Stimulated activated CD8-positive, alpha-beta memory T cell treated with anti-CD3 and anti-CD28 coated beads, Interleukin-7, amount 100 ng/mL, for 1 hour (primary cell): ENCODE measurements around the gene OR52K2.
"Not testable (repeated sequence)": the region's sequence is repeated elsewhere in the genome, so short reads cannot be mapped to it uniquely, and the experiment has no call there.

Experiments used
- DNase-seq, 2 donors: peaks; one replicate each; pipeline ENCODE4 v3.0.0-alpha.2; 2020; ENCODE audit warnings: low read depth in 2 of 2

Gene OR52K2

DNA sequence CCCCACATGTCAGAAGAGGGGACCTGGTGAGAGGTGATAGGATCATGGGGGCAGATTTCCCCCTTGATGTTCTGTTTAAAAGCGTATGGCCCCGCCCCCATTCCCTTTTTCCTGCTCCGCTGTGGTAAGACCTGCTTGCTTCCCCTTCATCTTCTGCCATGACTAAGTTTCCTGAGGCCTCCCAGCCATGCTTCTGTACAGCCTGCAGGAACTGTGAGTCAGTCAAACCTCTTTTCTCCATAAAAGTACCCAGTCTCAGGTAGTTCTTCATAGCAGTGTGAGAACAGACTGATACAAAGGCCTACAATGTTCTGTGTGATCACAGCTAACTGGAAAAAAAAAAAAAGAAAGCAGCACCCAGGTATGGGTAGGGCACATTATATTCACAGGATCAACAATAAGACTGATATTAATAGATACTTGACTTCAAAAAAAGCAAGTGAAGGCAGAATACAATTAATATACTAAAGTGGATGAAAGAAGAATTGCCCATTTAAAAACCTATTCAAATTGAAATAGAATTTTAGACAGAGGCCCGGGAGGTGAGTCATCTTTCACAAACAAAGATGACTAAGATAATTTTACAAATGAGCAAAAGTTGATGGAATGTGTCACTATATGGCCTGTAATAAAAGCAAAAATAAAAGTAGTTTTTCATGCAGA, 31.6 kb downstream of the OR52K2 start:
- no peak for DNase-seq

DNA sequence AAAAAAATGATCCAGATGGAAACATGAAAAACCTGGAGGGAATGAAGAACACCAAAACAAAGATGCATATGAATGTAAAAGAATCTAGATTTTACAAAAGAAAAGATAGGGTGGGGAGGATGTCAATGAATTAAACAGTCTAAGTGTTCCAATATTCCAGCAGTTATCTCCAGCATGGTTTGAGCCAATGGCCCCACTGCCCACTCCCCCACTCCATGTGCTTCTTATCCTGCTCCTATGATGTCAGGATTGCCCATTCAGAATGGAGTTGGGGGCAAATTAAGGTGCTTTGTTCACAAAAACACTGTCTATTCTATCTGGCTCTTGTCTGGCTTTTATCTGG, 32.1 kb downstream of the OR52K2 start:
- DNase-seq, result no peak

DNA sequence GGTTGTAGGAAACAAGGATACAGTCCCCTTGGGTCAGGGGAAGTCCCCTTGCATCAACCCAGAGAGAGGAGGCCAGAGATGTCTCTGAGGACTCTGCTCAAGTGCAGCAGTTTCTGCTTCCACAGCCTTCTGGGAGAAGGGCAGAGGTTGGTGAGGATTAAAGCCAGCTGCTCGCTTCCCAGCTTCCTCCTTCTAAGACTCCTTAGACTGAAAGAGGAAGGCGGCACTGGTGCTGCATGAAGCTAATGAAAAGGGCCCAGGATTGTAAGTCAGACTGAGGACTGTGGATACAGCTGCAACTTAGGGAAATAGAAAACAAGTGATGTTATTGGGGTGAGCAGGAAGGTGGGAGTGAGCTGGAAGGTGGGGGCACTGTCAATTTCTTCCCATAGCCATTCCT, 33.4 kb downstream of the OR52K2 start, which contains the start of gene OR52K1:
OR52K1 (plus strand) TSS at position 202 of the 400 bp plus-strand sequence. CDS start 6,255 bp downstream, outside the sequence.
- DNase-seq, result no peak

DNA sequence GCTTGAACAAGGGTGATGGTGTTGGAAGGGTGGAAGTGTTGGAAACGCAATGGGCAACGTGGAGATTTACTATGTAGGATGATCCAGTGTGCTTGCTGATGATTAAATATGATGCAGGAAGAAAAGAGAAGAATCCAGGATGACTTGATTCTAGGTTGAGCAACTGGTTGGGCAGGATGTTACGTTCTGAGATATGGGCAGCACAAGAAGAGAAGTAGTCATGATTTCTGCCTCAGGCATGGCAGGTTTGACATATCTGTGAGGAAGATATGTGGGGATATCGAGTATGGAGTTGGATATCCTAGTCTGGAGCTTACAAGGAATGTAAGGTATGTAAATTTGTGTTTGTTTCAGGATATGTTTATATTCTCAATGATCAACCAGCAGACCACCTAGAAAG, 35.2 kb downstream of the OR52K2 start:
- DNase-seq, result no peak

DNA sequence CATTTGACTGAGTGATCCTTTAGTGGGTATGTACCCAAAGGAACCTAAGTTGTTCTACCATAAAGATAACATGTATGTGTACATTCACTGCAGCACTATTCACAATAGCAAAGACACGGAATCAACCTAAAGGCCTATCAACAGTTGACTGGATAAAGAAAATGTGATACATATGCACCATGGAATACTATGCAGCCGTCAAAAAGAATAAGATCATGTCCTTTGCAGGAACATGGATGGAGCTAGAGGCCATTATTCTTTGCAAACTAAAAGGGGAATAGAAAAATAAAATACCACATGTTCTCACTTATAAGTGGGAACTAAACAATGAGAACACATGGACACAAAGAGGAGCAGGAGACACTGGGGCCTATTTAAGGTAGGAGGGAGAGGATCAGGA, 42.3 kb downstream of the OR52K2 start:
- DNase-seq, result not testable (repeated sequence)

DNA sequence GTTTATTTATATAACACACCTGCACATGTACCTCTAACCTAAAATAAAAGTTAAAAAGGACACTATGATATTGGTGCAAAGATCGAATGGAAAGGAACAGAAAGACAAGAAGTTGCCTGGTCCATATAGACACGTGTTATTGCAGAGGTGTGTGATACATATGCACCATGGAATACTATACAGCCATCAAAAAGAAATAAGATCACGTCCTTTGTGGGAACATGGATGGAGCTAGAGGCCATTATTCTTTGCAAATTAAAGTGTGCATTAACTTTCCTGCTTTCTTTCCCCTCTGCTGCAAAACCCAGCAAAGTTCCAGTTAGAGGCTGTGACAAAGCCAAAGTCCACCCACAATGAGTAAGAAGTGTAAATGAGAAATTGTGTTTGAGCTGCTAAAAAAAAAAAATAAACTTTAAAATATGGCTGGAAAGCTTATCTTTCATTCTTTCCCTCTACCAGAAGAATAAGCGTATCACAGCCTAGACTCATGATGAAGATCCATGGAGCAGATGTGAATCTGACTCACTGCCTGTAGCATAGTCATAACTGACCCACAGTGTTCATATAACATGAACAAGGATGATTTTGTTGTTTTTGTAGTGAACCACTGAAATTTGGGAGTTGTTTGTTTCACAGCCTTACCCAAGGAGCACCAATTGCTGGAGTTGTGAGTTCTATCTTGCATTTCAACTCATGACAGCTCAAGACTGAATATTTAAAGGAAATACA, 42.9 kb downstream of the OR52K2 start:
- DNase-seq, result no peak

DNA sequence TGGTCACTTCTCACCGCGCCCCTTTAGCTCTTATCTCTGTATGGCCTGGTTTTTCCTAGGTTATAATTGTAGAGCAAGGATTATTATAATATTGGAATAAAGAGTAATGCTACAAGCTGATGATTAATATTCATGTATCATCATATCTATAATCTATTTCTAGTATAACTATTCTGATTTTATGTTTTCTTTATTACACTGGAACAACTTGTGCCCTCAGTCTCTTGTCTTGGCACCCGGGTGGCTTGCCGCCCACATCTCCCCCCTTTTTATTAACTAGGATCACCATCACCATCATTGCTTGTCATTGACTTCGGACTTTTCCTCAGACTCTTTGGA, 44.4 kb downstream of the OR52K2 start:
- DNase-seq, result no peak

DNA sequence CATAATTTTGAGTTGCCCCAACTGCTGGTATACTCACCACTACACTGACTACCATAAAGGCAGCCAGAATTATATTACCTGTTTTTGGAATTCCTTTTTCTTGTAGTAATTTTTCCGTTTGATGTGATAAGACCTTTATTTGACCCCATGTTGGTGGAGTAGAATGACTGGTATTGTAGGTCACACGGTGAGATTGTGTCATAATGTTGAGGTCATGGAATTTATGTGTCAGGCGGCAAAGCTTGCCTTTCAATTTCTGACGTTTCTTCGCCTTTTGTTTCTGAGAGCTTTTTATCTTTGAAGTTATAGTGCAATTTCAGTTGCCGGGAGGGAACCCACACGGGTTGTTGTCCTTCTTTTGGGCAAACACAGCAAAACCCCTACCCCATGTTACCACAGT, 46.4 kb downstream of the OR52K2 start:
- no peak for DNase-seq

DNA sequence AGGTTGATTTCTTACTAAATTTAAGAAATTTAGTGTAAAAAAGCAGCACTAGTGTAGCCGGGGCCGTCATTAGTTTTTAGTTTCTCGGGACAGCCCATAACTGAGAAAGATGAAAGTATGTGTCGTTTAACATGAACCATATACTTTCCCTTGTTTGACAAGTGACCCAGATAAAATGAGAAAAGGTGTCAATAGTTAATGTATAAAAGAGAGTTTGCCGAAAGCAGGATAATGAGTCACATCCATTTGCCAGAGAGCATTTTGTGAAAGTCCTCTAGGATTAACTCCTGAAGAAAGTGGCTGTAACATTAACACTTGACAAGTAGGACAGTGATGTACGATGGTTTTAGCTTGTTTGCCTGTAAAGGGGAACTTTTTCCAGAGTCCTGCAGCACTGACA, 46.9 kb downstream of the OR52K2 start:
- no peak for DNase-seq

DNA sequence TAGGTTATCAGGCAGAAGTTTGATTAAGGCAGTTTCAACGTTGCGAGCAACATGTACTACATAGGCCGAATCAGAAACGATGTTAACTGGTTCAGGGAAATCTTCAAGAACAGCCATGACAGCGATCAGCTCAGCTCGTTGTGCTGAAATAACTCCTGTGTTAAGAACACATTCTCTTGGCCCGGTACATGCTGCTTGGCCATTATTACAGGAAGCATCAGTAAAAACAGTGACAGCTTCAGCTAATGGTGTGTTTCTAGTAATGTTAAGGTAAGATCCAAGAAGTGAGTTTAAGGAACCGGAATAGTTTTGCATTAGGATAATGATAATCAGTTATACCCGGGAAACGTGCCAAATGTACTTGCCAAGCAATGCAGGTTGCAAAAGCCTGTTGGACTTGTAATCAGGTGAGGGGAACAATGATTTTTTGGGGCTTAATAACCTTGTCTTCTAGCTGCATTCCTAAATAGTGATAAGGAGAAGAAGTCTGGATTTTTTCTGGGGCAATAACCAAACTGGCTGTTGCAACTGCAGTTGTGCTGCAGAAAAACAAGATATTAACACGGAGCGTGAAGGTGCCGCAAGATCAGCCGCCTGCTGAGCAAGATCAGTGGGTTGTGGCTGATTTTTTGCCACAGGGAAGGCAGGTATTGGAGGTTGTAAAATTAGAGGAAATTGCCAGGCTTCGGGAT, 47.6 kb downstream of the OR52K2 start:
- DNase-seq, result no peak
